Liver (tissue), 9 donors: ENCODE data around the gene ATP5PD. TPM values are rescaled to one million over a fixed set of nuclear protein-coding genes. Genes with fewer than 3 reads are reported as not detected.

Source experiments
- DNase-seq: peaks from one replicate; pipeline ENCODE4 v3.0.0-alpha.2; 2017; ENCODE audit warnings: low spot score
- H3K27ac ChIP-seq, 2 donors: one replicate each; pipeline ENCODE4 v1.7.0; 2013; ENCODE audit warnings: inconsistent platforms in 2 of 2, low read length in 2 of 2, control low read depth in 1 of 2, low read depth in 1 of 2, mild to moderate bottlenecking in 1 of 2
- H3K27me3 ChIP-seq, 4 donors: one replicate each; pipeline versions ENCODE4 v1.6.1 to v1.7.0; 2013; ENCODE audit warnings: low read length in 3 of 4, inconsistent platforms in 1 of 4, mild to moderate bottlenecking in 1 of 4, moderate library complexity in 1 of 4; ENCODE audit not compliant: control insufficient read depth in 4 of 4, insufficient read depth in 4 of 4
- H3K36me3 ChIP-seq, 4 donors: one replicate each; pipeline versions ENCODE4 v1.6.1 to v1.7.0; 2013; ENCODE audit warnings: low read length in 3 of 4, mild to moderate bottlenecking in 3 of 4, low read depth in 1 of 4, moderate library complexity in 1 of 4; ENCODE audit not compliant: control insufficient read depth in 4 of 4, insufficient read depth in 3 of 4
- H3K4me1 ChIP-seq, 4 donors: one replicate each; pipeline versions ENCODE4 v1.6.1 to v1.7.0; 2013; ENCODE audit warnings: low read length in 3 of 4, mild to moderate bottlenecking in 3 of 4, moderate library complexity in 1 of 4; ENCODE audit not compliant: control insufficient read depth in 4 of 4, insufficient read depth in 4 of 4
- H3K4me3 ChIP-seq, 3 donors: one replicate each; pipeline versions ENCODE4 v1.6.1 to v1.7.0; 2013; ENCODE audit warnings: low read length in 3 of 3, control low read depth in 1 of 3, low read depth in 1 of 3, mild to moderate bottlenecking in 1 of 3
- H3K9ac ChIP-seq, 2 donors: one replicate each; pipeline ENCODE4 v1.7.0; 2013; ENCODE audit warnings: low read length in 2 of 2, mild to moderate bottlenecking in 2 of 2, moderate library complexity in 2 of 2, control low read depth in 1 of 2, low read depth in 1 of 2
- H3K9me3 ChIP-seq, 4 donors: one replicate each; pipeline versions ENCODE4 v1.6.1 to v1.7.0; 2013; ENCODE audit warnings: low read length in 3 of 4; ENCODE audit not compliant: control insufficient read depth in 4 of 4
- EGR1 ChIP-seq, 2 donors: IDR thresholded peaks; 2 replicates each; pipeline ENCODE4 v1.6.1; 2016 to 2018; ENCODE audit warnings: antibody characterized with exemption in 2 of 2, low read depth in 2 of 2
- FOXA1 ChIP-seq: IDR thresholded peaks from 2 replicates; pipeline ENCODE4 v1.6.1; 2016; ENCODE audit warnings: antibody characterized with exemption
- FOXA2 ChIP-seq: IDR thresholded peaks from 2 replicates; pipeline ENCODE4 v1.6.1; 2016; ENCODE audit warnings: antibody characterized with exemption
- GABPA ChIP-seq, 2 donors: IDR thresholded peaks in 1 of 2; conservative IDR thresholded peaks in 1 of 2; 2 replicates each; pipeline ENCODE4 v1.6.1; 2016; ENCODE audit warnings: antibody characterized with exemption in 2 of 2, mild to moderate bottlenecking in 1 of 2, moderate library complexity in 1 of 2
- HNF4G ChIP-seq: IDR thresholded peaks from 2 replicates; pipeline ENCODE4 v1.6.1; 2016; ENCODE audit warnings: antibody characterized with exemption
- JUND ChIP-seq, 2 donors: IDR thresholded peaks; 2 replicates each; pipeline ENCODE4 v1.6.1; 2016; ENCODE audit warnings: antibody characterized with exemption in 2 of 2
- RAD21 ChIP-seq, 2 donors: IDR thresholded peaks; 2 replicates each; pipeline ENCODE4 v1.6.1; 2016; ENCODE audit warnings: antibody characterized with exemption in 2 of 2, mild to moderate bottlenecking in 2 of 2
- REST ChIP-seq: IDR thresholded peaks from 2 replicates; pipeline ENCODE4 v1.6.1; 2016; ENCODE audit warnings: antibody characterized with exemption, mild to moderate bottlenecking
- RXRA ChIP-seq, 2 donors: IDR thresholded peaks; 2 replicates each; pipeline ENCODE4 v1.6.1; 2017 to 2018; ENCODE audit warnings: antibody characterized with exemption in 2 of 2, mild to moderate bottlenecking in 1 of 2
- TAF1 ChIP-seq: conservative IDR thresholded peaks from 2 replicates; pipeline ENCODE4 v1.6.1; 2016; ENCODE audit warnings: antibody characterized with exemption, mild to moderate bottlenecking
- WGBS: extraction: QIAGEN DNeasy Blood & Tissue Kit; methylation state at CpG from one replicate; pipeline ENCODE4 v1.1.7; 2013; 5-methylcytosine and 5-hydroxymethylcytosine counted together
- polyA plus RNA-seq, 2 donors: library from polyadenylated mRNA; stranded (reverse) in 1 of 2; unstranded in 1 of 2; fragments of 200-250 nt in 1 of 2; fragments of >200 nt in 1 of 2; fragmentation: Nextera tagmentation in 1 of 2; extraction: Ambion mirVana in 1 of 2; gene quantifications; one replicate each; pipeline versions ENCODE4 v1.2.1 to v1.2.3, GENCODE V29; 2013 to 2015
- total RNA-seq, 2 donors: library from RNA; depleted of rRNA; stranded (reverse); fragments of >200 nt; gene quantifications; one replicate each; pipeline ENCODE4 v1.2.3, GENCODE V29; 2014
- TF ChIP-seq, protein P1 (sequence below): IDR thresholded peaks from 2 replicates; pipeline ENCODE4 v1.6.1; 2016; ENCODE audit warnings: antibody characterized with exemption
- donor health status: healthy.
- donor health status: healthy.
- donor health status: healthy.
- donor health status: healthy.
- donor health status: healthy.

ATP5PD gene
- total and polyA plus RNA-seq, 4 donors = 102 to 378 (median 184) TPM

DNA sequence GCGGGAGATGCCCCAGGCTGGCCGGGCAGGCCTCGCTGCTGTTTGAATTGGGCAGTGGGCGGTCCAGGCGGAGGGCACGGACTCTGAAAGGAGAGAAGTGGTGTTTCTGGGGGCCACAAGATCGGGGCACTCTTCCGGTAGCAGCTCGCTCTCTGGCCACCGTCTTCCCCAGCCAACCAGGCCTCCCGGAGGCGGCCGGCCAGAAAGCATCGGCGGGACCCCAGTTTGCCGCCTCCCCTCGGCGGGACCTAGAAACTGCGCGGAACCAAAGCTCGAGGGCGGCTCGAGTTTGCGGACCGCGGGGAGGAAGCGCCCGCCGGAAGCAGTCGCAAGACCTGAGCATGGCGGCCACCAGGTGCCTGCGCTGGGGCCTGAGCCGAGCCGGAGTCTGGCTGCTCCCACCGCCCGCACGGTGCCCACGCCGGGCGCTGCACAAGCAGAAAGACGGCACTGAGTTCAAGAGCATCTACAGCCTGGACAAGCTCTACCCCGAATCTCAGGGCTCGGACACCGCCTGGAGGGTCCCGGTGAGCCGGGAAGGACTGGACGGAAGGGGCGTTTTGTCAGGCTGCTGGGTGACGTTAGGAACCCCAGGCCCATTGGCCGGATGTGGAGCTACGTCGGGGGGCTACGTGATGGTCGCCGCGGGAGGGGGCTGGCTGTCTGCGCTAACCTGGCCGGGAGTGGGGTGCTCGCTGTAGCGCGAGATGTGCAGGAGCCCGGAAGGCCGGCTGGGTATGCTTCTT lies 34.2 kb downstream of the ATP5PD start, which contains the start of gene MRPL58 (continued):
- no peak for TF ChIP-seq FOXA2
- TF ChIP-seq, protein P1, sequence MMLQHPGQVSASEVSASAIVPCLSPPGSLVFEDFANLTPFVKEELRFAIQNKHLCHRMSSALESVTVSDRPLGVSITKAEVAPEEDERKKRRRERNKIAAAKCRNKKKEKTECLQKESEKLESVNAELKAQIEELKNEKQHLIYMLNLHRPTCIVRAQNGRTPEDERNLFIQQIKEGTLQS = no peak
- TF ChIP-seq JUND (IDR thresholded peaks at IDR 0.05) = no peak

DNA sequence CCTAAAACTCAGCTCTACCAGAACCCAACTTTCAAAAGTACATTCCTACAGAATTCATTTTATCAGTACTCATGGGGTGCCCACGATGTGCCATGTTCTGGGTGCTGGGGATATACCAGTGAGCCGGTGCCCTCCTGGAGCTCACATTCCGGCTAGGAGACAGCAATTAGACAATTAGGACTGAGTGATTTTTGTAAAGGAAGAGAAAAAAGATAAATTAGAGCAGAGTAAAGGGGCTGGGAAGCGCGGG lies 34.7 kb downstream of the ATP5PD start:
- no peak for DNase-seq
- Histone ChIP-seq H3K27ac (peak overlapping the region; percentile 42 to 72), H3K36me3 (peaks cover 0 to 3% (median 1%) of the 10 kb centered on the region in 4 donors), H3K9ac (no peak overlapping the region), H3K4me1 (peaks cover 4 to 20% (median 14%) of the 10 kb centered on the region in 4 donors), H3K4me3 (peak overlapping the region; percentile 87 to 91 (median 90)), H3K27me3 (no peaks in the 10 kb centered on the region), H3K9me3 (no peaks in the 10 kb centered on the region)
- 17% methylated on average over 5 of the region's 5 CpGs for WGBS
- no peak for TF ChIP-seq REST
- TF ChIP-seq RXRA (IDR thresholded peaks at IDR 0.05) = no peak
- no peak for TF ChIP-seq EGR1 (IDR thresholded peaks at IDR 0.05; ENCODE audit: low read depth in 2 of 2)
- TF ChIP-seq TAF1 = no peak
- no peak for TF ChIP-seq HNF4G
- TF ChIP-seq GABPA (IDR thresholded peaks at IDR 0.05 in 1 of 2, conservative IDR thresholded peaks at IDR 0.05 in 1 of 2) = no peak

- Histone ChIP-seq H3K4me3 (peak overlapping the region in 2 of 3 donors; percentile 90 to 91), H3K36me3 (peaks cover 0 to 3% (median 0%) of the 10 kb centered on the region in 4 donors), H3K27ac (peak overlapping the region; percentile 42 to 72), H3K9ac (no peak overlapping the region), H3K27me3 (no peaks in the 10 kb centered on the region), H3K4me1 (peaks cover 4 to 20% (median 14%) of the 10 kb centered on the region in 4 donors), H3K9me3 (no peaks in the 10 kb centered on the region)
- no peak for DNase-seq
- WGBS = 50% methylated on average over 13 of the region's 13 CpGs
- peak in 1 of 2 donors; percentile 16 for TF ChIP-seq RAD21 (IDR thresholded peaks at IDR 0.05)
- no peak for TF ChIP-seq FOXA1
Observed at GRCh38 chr17:75011401-75012095, 35.2 kb downstream of the ATP5PD start.
